ENCODE measurements around the gene CORO7. TPM values are rescaled to one million over a fixed set of nuclear protein-coding genes. Genes with fewer than 3 reads are reported as not detected.
A peak's percentile ranks its signal among the peaks of the same experiment; 100 is the strongest.

CORO7 gene
- total RNA-seq, 2 donors from 2014 or later: 140 to 166 TPM

DNA sequence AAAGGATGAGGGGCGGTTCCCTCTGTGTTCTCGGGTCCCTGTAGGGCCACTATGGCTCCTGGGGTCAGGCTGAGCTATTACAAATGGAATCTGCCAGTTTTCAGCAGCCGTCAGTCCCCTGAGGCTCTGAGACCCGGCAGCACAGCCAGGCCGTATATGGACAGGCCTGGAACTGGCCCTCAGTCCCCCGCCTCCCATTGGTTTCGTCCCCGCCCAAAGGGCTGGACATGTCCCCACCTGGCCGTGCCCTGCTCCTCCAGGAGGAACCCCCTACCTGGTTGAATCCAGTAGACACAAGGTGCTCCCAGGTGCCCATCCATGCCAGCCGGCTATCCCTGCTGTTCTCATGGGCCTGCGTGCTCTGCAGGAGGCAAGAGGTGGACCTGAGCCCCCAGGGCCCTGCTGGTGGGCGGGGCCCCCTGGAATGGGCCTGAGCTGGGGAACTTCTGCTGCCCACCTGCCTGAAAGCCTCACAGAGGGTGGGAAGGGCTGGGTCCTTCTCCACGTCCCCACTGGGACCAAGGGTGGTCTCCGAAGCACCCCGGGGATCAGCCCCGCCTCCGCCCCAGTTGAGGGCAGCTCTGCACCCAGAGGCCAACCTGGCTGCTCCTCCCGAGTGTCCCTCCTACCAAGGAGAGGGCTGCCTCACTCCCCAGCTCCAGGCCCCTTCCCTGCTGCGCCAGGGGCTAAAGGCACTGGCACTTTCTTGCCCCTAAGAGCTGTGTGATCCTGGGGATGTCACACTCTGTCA lies 27.9 kb downstream of the CORO7 start:
- Mint-ChIP-seq H3K27me3 (no peaks in the 10 kb centered on the region), H3K4me1 (ENCODE audit: low read depth in 2 of 2) (peaks cover 0 to 9% of the 10 kb centered on the region in 2 donors), H3K27ac (no peak overlapping the region), H3K36me3 (no peaks in the 10 kb centered on the region), H3K9me3 (no peaks in the 10 kb centered on the region), H3K4me3 (no peak overlapping the region)
- DNase-seq (ENCODE audit: low spot score) (no peak), ATAC-seq (no peak)

DNA sequence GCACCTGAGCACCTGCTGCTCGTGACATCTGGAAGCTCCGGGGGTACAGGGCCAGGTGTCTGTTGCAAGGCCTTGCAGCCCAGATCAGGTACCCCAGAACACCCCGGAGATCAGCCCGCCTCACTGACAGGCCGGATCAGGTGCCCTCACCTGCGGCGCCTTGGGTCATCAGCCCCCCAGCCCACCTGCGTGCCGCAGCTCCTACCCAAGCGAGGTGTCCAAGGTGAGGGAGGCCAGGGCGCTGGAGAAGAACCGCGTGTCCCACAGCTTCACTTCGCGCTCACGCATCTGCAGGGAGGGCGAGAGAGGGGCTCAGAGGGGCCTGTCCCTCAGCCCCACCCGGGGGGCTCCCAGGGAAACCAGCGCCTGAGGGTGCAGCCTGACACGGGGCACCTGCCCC lies 28.6 kb downstream of the CORO7 start:
- Mint-ChIP-seq H3K27me3 (no peaks in the 10 kb centered on the region), H3K9me3 (no peaks in the 10 kb centered on the region), H3K4me1 (ENCODE audit: low read depth in 2 of 2) (peaks cover 0 to 12% of the 10 kb centered on the region in 2 donors), H3K36me3 (no peaks in the 10 kb centered on the region), H3K27ac (no peak overlapping the region), H3K4me3 (no peak overlapping the region)
- DNase-seq (ENCODE audit: low spot score) (no peak), ATAC-seq (no peak)

GRCh38 chr16:4386951-4387565 lies 29.3 kb downstream of the CORO7 start:
- no peaks in the 10 kb centered on the region for H3K27me3 Mint-ChIP-seq
- no peak overlapping the region for H3K4me3 Mint-ChIP-seq
- H3K9me3 Mint-ChIP-seq: no peaks in the 10 kb centered on the region
- no peak overlapping the region for H3K27ac Mint-ChIP-seq
- no peaks in the 10 kb centered on the region for H3K36me3 Mint-ChIP-seq
- peaks cover 0 to 12% of the 10 kb centered on the region in 2 donors for H3K4me1 Mint-ChIP-seq (ENCODE audit: low read depth in 2 of 2)
- DNase-seq (ENCODE audit: low spot score): no peak
- ATAC-seq: no peak

GRCh38 chr16:4386451-4386805 lies 30.0 kb downstream of the CORO7 start:
- Mint-ChIP-seq H3K27me3 (no peaks in the 10 kb centered on the region), H3K27ac (no peak overlapping the region), H3K4me3 (no peak overlapping the region), H3K4me1 (ENCODE audit: low read depth in 2 of 2) (peaks cover 0 to 12% of the 10 kb centered on the region in 2 donors), H3K9me3 (no peaks in the 10 kb centered on the region), H3K36me3 (no peaks in the 10 kb centered on the region)
- ATAC-seq (no peak), DNase-seq (ENCODE audit: low spot score) (no peak)

DNA sequence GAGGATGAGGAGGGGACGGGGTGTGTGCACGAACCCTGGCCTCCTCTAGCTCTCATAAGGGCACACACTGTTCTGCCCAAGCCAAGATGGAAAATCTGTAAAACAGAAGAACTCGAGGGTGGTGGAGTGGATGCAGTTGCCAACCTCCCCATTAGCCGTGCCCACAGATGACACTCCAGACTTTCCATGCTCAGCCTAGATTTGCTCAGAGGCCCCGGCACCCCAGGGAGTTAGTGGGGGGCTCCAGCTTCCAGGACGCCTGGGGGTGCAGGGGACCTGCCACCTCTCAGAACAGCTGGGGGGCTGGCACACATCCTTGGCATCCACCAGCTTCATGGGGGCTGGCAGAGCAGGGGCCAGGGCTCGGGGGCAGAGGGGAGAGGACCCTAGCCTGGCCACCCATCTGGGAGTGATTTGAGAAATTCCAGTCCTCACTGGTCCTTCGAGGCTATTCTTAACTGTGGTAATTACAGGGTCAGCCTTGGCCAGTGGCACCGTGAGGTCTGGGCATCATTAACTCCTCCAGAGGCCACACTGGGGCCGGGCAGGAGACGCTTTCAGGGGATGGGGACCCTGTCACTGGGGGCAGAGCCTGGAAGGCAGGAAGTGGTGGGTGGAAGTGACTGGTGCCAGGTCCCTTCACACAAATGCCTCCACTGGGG lies 30.5 kb downstream of the CORO7 start:
- no peak for DNase-seq (ENCODE audit: low spot score)
- Mint-ChIP-seq H3K9me3 (no peaks in the 10 kb centered on the region), H3K36me3 (no peaks in the 10 kb centered on the region), H3K27ac (no peak overlapping the region), H3K4me3 (no peak overlapping the region), H3K4me1 (ENCODE audit: low read depth in 2 of 2) (peaks cover 0 to 12% of the 10 kb centered on the region in 2 donors), H3K27me3 (no peaks in the 10 kb centered on the region)
- no peak for ATAC-seq

DNA sequence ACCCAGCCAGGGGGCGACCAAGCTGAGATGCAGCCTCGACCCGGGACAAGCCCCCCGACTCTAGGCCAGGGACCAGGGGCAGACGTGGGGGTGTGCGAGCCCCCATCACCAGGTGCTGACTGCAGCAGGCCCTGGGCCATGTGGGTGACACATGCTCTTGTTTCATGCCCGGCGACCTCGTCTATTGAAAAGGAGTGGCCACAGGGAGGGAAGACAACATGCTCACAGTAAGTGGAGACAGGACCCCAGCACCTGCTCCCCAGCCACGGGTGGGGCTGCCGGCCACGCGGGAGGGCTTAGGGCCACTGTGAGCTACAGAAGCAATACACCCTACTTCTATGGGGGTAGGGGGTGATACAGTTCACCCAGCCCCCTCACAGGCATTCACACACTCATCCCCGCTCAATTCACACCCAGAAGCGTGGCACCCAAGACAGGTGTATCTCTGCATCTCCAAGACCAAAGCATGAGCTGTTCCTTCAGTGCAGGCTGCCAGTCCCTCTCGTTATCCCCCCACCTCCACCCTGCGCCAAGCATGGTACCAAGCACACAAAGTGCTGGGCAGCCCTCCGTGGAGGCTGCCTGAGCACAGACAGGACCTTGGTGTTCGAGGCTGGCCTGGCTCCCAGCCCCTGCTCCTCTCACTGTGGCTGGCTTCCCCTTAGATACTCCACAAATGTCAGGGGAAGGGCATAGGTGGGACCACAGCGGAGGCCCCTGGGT lies 31.2 kb downstream of the CORO7 start:
- H3K9me3 Mint-ChIP-seq: no peaks in the 10 kb centered on the region
- peaks cover 0 to 11% of the 10 kb centered on the region in 2 donors for H3K4me1 Mint-ChIP-seq (ENCODE audit: low read depth in 2 of 2)
- ATAC-seq: no peak
- no peaks in the 10 kb centered on the region for H3K27me3 Mint-ChIP-seq
- no peak for DNase-seq (ENCODE audit: low spot score)
- H3K27ac Mint-ChIP-seq: no peak overlapping the region
- H3K36me3 Mint-ChIP-seq: no peaks in the 10 kb centered on the region
- no peak overlapping the region for H3K4me3 Mint-ChIP-seq

DNA sequence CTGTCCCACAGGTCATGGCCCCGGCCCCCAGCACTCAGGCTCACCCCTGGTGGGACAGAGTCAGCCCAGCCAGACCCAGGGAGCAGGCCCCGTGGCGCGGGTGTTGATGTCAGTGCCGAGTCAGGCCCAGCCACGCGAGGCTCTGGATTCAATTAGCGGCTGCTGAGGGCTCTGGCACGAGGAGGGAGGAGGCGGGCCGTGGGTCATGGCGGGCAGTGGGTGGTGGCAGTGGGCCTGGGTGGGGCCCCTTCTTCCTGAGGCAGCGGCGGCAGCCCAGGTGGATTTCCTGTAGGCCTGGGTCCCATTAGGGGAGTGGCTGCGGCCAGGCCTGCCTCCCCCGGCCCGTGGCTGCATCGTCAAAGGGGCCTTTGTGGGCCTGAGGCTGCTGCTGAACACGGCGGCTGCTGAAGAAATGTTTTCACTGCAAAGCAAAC lies 31.9 kb downstream of the CORO7 start:
- ATAC-seq (no peak), DNase-seq (ENCODE audit: low spot score) (no peak)

DNA sequence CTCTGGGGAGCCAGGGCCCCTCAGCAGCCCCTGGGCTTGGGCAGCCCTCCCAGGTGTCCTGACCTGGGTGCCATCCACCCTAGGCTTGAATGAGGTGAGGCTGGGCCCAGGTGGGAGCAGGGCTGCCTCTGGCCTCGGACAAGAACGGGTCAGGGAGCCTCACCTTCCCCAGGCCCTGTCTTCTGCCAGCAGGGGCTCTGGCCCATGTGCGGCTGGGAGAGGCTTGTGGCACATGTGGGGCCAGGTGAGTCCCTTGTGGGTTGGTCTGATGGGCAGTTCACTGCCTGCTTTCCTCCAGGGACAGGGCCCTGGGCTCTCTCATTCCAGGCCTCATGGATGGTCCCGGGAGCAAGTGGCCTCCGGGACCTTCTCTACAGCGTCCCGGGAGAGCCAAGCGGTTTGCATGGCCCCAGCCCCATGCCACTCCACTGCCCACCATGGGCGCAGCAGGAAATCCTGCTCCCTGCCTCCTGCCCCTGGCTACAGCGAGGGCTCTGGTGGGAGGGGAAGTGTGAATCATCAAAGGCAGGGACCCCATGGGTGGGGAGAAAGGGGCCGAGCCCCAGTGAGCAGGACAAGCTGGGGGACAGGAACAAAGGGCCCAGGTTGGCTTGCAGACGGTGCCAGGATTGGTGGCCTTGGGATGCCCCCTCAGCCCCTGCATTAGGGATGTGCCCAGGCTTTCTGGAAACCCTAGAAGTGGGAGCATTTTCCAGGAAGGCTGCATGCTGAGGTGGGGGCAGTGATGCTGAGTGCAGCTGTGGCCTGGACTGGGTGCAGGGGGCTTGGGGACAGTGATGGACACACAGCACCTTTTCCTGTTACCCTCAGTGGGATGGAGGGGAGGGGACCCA lies 32.6 kb downstream of the CORO7 start:
- H3K27ac Mint-ChIP-seq: no peak overlapping the region
- H3K4me1 Mint-ChIP-seq (ENCODE audit: low read depth in 2 of 2): peaks cover 0 to 7% of the 10 kb centered on the region in 2 donors
- no peaks in the 10 kb centered on the region for H3K9me3 Mint-ChIP-seq
- H3K4me3 Mint-ChIP-seq: no peak overlapping the region
- ATAC-seq (no peak), DNase-seq (ENCODE audit: low spot score) (no peak)
- no peaks in the 10 kb centered on the region for H3K27me3 Mint-ChIP-seq
- H3K36me3 Mint-ChIP-seq: no peaks in the 10 kb centered on the region

More for the DNA sequence above, 31.9 kb downstream of the CORO7 start:
- no peaks in the 10 kb centered on the region for H3K9me3 Mint-ChIP-seq
- H3K4me3 Mint-ChIP-seq: no peak overlapping the region
- H3K27me3 Mint-ChIP-seq: no peaks in the 10 kb centered on the region
- no peaks in the 10 kb centered on the region for H3K36me3 Mint-ChIP-seq
- no peak overlapping the region for H3K27ac Mint-ChIP-seq
- H3K4me1 Mint-ChIP-seq (ENCODE audit: low read depth in 2 of 2): peaks cover 0 to 7% of the 10 kb centered on the region in 2 donors

- Mint-ChIP-seq H3K36me3 (no peaks in the 10 kb centered on the region), H3K27me3 (no peaks in the 10 kb centered on the region), H3K4me3 (no peak overlapping the region), H3K4me1 (ENCODE audit: low read depth in 2 of 2) (peaks cover 0 to 8% of the 10 kb centered on the region in 2 donors), H3K27ac (peak overlapping the region in 1 of 2 donors; percentile 51), H3K9me3 (no peaks in the 10 kb centered on the region)
- ATAC-seq: no peak
- DNase-seq (ENCODE audit: low spot score): no peak
These were observed 33.5 kb downstream of the CORO7 start for GRCh38 chr16:4382795-4383357.

DNA sequence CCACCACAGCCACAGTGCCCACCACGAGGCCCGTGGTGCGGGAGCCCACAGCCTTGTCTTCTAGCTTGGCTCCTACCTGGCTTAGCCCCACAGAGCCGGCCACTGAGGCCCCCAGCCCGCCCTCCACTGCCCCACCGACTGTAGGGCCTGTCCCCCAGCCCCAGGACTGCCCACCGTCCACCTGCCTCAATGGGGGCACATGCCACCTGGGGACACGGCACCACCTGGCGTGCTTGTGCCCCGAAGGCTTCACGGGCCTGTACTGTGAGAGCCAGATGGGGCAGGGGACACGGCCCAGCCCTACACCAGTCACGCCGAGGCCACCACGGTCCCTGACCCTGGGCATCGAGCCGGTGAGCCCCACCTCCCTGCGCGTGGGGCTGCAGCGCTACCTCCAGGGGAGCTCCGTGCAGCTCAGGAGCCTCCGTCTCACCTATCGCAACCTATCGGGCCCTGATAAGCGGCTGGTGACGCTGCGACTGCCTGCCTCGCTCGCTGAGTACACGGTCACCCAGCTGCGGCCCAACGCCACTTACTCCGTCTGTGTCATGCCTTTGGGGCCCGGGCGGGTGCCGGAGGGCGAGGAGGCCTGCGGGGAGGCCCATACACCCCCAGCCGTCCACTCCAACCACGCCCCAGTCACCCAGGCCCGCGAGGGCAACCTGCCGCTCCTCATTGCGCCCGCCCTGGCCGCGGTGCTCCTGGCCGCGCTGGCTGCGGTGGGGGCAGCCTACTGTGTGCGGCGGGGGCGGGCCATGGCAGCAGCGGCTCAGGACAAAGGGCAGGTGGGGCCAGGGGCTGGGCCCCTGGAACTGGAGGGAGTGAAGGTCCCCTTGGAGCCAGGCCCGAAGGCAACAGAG lies 34.2 kb downstream of the CORO7 start:
- ATAC-seq: no peak
- no peaks in the 10 kb centered on the region for H3K9me3 Mint-ChIP-seq
- no peaks in the 10 kb centered on the region for H3K27me3 Mint-ChIP-seq
- no peak for DNase-seq (ENCODE audit: low spot score)
- H3K27ac Mint-ChIP-seq: no peak overlapping the region
- no peak overlapping the region for H3K4me3 Mint-ChIP-seq
- no peaks in the 10 kb centered on the region for H3K36me3 Mint-ChIP-seq
- peaks cover 0 to 10% of the 10 kb centered on the region in 2 donors for H3K4me1 Mint-ChIP-seq (ENCODE audit: low read depth in 2 of 2)

- no peaks in the 10 kb centered on the region for H3K9me3 Mint-ChIP-seq
- H3K27ac Mint-ChIP-seq: no peak overlapping the region
- peaks cover 0 to 10% of the 10 kb centered on the region in 2 donors for H3K4me1 Mint-ChIP-seq (ENCODE audit: low read depth in 2 of 2)
- ATAC-seq (peak in 1 of 2 donors; percentile 4), DNase-seq (ENCODE audit: low spot score) (no peak)
- no peaks in the 10 kb centered on the region for H3K27me3 Mint-ChIP-seq
- H3K4me3 Mint-ChIP-seq: no peak overlapping the region
- no peaks in the 10 kb centered on the region for H3K36me3 Mint-ChIP-seq
These were observed 35.1 kb downstream of the CORO7 start for GRCh38 chr16:4381072-4381934.

Data from natural killer cell treated with Interleukin-12 subunit alpha and Interleukin-12 subunit beta and Interleukin-15 and Interleukin-18, amount 100 ng/mL, for 72 hours (primary cell).